Duodenal mucosa (tissue), 2 donors: Measurements from ENCODE around the gene CIB4.

Experiments
- H3K27ac ChIP-seq: one replicate; pipeline ENCODE4 v1.7.0; 2013; ENCODE audit warnings: low read depth, low read length
- H3K27me3 ChIP-seq, 2 donors: one replicate each; pipeline ENCODE4 v1.7.0; 2013; ENCODE audit warnings: low read length in 2 of 2, control low read depth in 1 of 2; ENCODE audit not compliant: insufficient read depth in 2 of 2, control insufficient read depth in 1 of 2
- H3K36me3 ChIP-seq, 2 donors: one replicate each; pipeline ENCODE4 v1.7.0; 2013; ENCODE audit warnings: low read length in 2 of 2, control low read depth in 1 of 2; ENCODE audit not compliant: insufficient read depth in 2 of 2, control insufficient read depth in 1 of 2
- H3K4me1 ChIP-seq, 2 donors: one replicate each; pipeline ENCODE4 v1.7.0; 2013; ENCODE audit warnings: low read length in 2 of 2, control low read depth in 1 of 2; ENCODE audit not compliant: insufficient read depth in 2 of 2, control insufficient read depth in 1 of 2
- H3K4me3 ChIP-seq, 2 donors: one replicate each; pipeline ENCODE4 v1.7.0; 2013; ENCODE audit warnings: low read length in 2 of 2, low read depth in 1 of 2
- H3K9ac ChIP-seq, 2 donors: one replicate each; pipeline ENCODE4 v1.7.0; 2013; ENCODE audit warnings: low read length in 2 of 2, low read depth in 1 of 2
- H3K9me3 ChIP-seq, 2 donors: one replicate each; pipeline ENCODE4 v1.7.0; 2013; ENCODE audit warnings: low read length in 2 of 2, control low read depth in 1 of 2; ENCODE audit not compliant: control insufficient read depth in 1 of 2

CIB4 gene

GRCh38 chr2:26578113-26578458, 63.1 kb downstream of the CIB4 start:
- no peaks in the 10 kb centered on the region for H3K36me3 ChIP-seq
- no peak overlapping the region for H3K9ac ChIP-seq
- no peaks in the 10 kb centered on the region for H3K4me1 ChIP-seq
- H3K4me3 ChIP-seq: no peak overlapping the region
- no peak overlapping the region for H3K27ac ChIP-seq
- no peaks in the 10 kb centered on the region for H3K9me3 ChIP-seq
- peaks cover 4 to 9% of the 10 kb centered on the region in 2 donors for H3K27me3 ChIP-seq

- Histone ChIP-seq H3K4me3 (no peak overlapping the region), H3K9me3 (no peaks in the 10 kb centered on the region), H3K9ac (no peak overlapping the region), H3K4me1 (no peaks in the 10 kb centered on the region), H3K27ac (no peak overlapping the region), H3K36me3 (no peaks in the 10 kb centered on the region), H3K27me3 (peaks cover 4 to 8% of the 10 kb centered on the region in 2 donors)
These were observed 63.6 kb downstream of the CIB4 start for GRCh38 chr2:26577442-26578112.

GRCh38 chr2:26576565-26577441, 64.4 kb downstream of the CIB4 start:
- H3K9ac ChIP-seq: no peak overlapping the region
- no peaks in the 10 kb centered on the region for H3K9me3 ChIP-seq
- no peak overlapping the region for H3K27ac ChIP-seq
- peaks cover 4 to 11% of the 10 kb centered on the region in 2 donors for H3K27me3 ChIP-seq
- no peak overlapping the region for H3K4me3 ChIP-seq
- H3K36me3 ChIP-seq: no peaks in the 10 kb centered on the region
- H3K4me1 ChIP-seq: no peaks in the 10 kb centered on the region

GRCh38 chr2:26575836-26576564, 65.2 kb downstream of the CIB4 start:
- Histone ChIP-seq H3K36me3 (no peaks in the 10 kb centered on the region), H3K4me1 (no peaks in the 10 kb centered on the region), H3K27me3 (peaks cover 4 to 13% of the 10 kb centered on the region in 2 donors), H3K4me3 (no peak overlapping the region), H3K9ac (no peak overlapping the region), H3K9me3 (no peaks in the 10 kb centered on the region), H3K27ac (no peak overlapping the region)

GRCh38 chr2:26574900-26575560, 66.1 kb downstream of the CIB4 start:
- Histone ChIP-seq H3K36me3 (no peaks in the 10 kb centered on the region), H3K27ac (no peak overlapping the region), H3K4me1 (no peaks in the 10 kb centered on the region), H3K9me3 (no peaks in the 10 kb centered on the region), H3K9ac (no peak overlapping the region), H3K4me3 (no peak overlapping the region), H3K27me3 (peaks cover 4 to 13% of the 10 kb centered on the region in 2 donors)

- H3K27me3 ChIP-seq: peaks cover 2 to 13% of the 10 kb centered on the region in 2 donors
- H3K4me3 ChIP-seq: no peak overlapping the region
These were observed 66.9 kb downstream of the CIB4 start for GRCh38 chr2:26574066-26574899.

GRCh38 chr2:26573241-26573925, 67.8 kb downstream of the CIB4 start:
- Histone ChIP-seq H3K4me1 (no peaks in the 10 kb centered on the region), H3K9ac (no peak overlapping the region), H3K36me3 (no peaks in the 10 kb centered on the region), H3K27ac (no peak overlapping the region), H3K9me3 (no peaks in the 10 kb centered on the region), H3K4me3 (no peak overlapping the region), H3K27me3 (peaks cover 0 to 13% of the 10 kb centered on the region in 2 donors)

More at GRCh38 chr2:26574066-26574899, 66.9 kb downstream of the CIB4 start:
- Histone ChIP-seq H3K9ac (no peak overlapping the region), H3K9me3 (no peaks in the 10 kb centered on the region), H3K36me3 (no peaks in the 10 kb centered on the region), H3K27ac (no peak overlapping the region), H3K4me1 (no peaks in the 10 kb centered on the region)

- Histone ChIP-seq H3K9ac (no peak overlapping the region), H3K36me3 (no peaks in the 10 kb centered on the region), H3K27ac (no peak overlapping the region), H3K4me1 (no peaks in the 10 kb centered on the region), H3K27me3 (peaks cover 0 to 13% of the 10 kb centered on the region in 2 donors), H3K4me3 (no peak overlapping the region), H3K9me3 (no peaks in the 10 kb centered on the region)
These were observed 68.6 kb downstream of the CIB4 start for GRCh38 chr2:26572591-26572990.

- no peaks in the 10 kb centered on the region for H3K36me3 ChIP-seq
- no peak overlapping the region for H3K9ac ChIP-seq
- H3K9me3 ChIP-seq: no peaks in the 10 kb centered on the region
- H3K27ac ChIP-seq: no peak overlapping the region
- no peaks in the 10 kb centered on the region for H3K4me1 ChIP-seq
- no peak overlapping the region for H3K4me3 ChIP-seq
- peaks cover 0 to 9% of the 10 kb centered on the region in 2 donors for H3K27me3 ChIP-seq
These were observed 69.8 kb downstream of the CIB4 start for GRCh38 chr2:26571316-26571715.
